HepG2 (cell line): ENCODE data around the gene KRTAP3-1. TPM values are rescaled to one million over a fixed set of nuclear protein-coding genes. Genes with fewer than 3 reads are reported as not detected.

Experiments
- ASH2L ChIP-seq: fragments of 300-600, 200-600 bp; sonication (generic); IDR thresholded peaks from 2 replicates; pipeline ENCODE4 v1.7.0; 2017; ENCODE audit warnings: low read depth, mild to moderate bottlenecking, moderate library complexity, mixed read lengths, low read length; ENCODE audit not compliant: insufficient read length
- BRD4 ChIP-seq: sonication (generic); formaldehyde crosslinking; IDR thresholded peaks from 2 replicates; pipeline ENCODE4 v1.4.0; 2020; ENCODE audit warnings: missing genetic modification reagents
- CEBPZ ChIP-seq: IDR thresholded peaks from 2 replicates; pipeline ENCODE4 v1.6.1; 2012; ENCODE audit warnings: low read length, improper control_type of control experiment
- FOSL1 ChIP-seq: sonication (generic); formaldehyde crosslinking; IDR thresholded peaks from 2 replicates; pipeline ENCODE4 v1.9.0; 2021; ENCODE audit warnings: missing genetic modification reagents, borderline replicate concordance
- MIXL1 ChIP-seq: IDR thresholded peaks from 2 replicates; pipeline ENCODE4 v1.6.1; 2016
- MTA1 ChIP-seq: sonication (generic); formaldehyde crosslinking; IDR thresholded peaks from 2 replicates; pipeline ENCODE4 v1.4.0; 2020; ENCODE audit warnings: missing genetic modification reagents, mild to moderate bottlenecking, borderline replicate concordance
- NR0B2 ChIP-seq: sonication (generic); formaldehyde crosslinking; IDR thresholded peaks from 2 replicates; pipeline ENCODE4 v1.4.0; 2020; ENCODE audit warnings: mild to moderate bottlenecking, missing genetic modification reagents
- SKIL ChIP-seq: sonication (generic); formaldehyde crosslinking; IDR thresholded peaks from 2 replicates; pipeline ENCODE4 v1.8.0; 2022; ENCODE audit warnings: missing genetic modification reagents, mild to moderate bottlenecking, moderate library complexity, borderline replicate concordance
- SNAPC2 ChIP-seq: sonication (generic); formaldehyde crosslinking; IDR thresholded peaks from 2 replicates; pipeline ENCODE4 v1.8.1; 2022; ENCODE audit warnings: mild to moderate bottlenecking, missing genetic modification reagents
- SP4 ChIP-seq: sonication (generic); formaldehyde crosslinking; IDR thresholded peaks from 2 replicates; pipeline ENCODE4 v1.8.1; 2023; ENCODE audit warnings: mild to moderate bottlenecking, missing genetic modification reagents
- STAG1 ChIP-seq: sonication (generic); formaldehyde crosslinking; IDR thresholded peaks from 2 replicates; pipeline ENCODE4 v1.4.0; 2020; ENCODE audit warnings: missing genetic modification reagents
- ZHX1 ChIP-seq: sonication (generic); formaldehyde crosslinking; IDR thresholded peaks from 2 replicates; pipeline ENCODE4 v1.8.1; 2022; ENCODE audit warnings: low read depth, mild to moderate bottlenecking, missing genetic modification reagents
- ZNF674 ChIP-seq: sonication (generic); formaldehyde crosslinking; IDR thresholded peaks from 2 replicates; pipeline ENCODE4 v1.5.0; 2020; ENCODE audit warnings: low read depth, mild to moderate bottlenecking, missing genetic modification reagents
- polyA plus RNA-seq, 8 experiments: library from polyadenylated mRNA; depleted of rRNA in 3 of 8; stranded (reverse) in 7 of 8; unstranded in 1 of 8; fragments of >200 nt; fragmentation: Illumina TruSeq in 4 of 8; extraction: Trizol in 4 of 8; gene quantifications; 2 replicates each; pipeline versions ENCODE4 v1.2.1 to v1.2.3, GENCODE V29; 2011 to 2016; ENCODE audit warnings: low read depth in 4 of 8, missing spikeins in 1 of 8, mixed read lengths in 1 of 8; ENCODE audit not compliant: insufficient read depth in 1 of 8
- total RNA-seq, 5 experiments: library from RNA; depleted of rRNA; stranded (reverse); fragments of >200 nt; fragmentation: Illumina TruSeq; extraction: Trizol; gene quantifications; 2 replicates each; pipeline ENCODE4 v1.2.3, GENCODE V29; 2016; ENCODE audit warnings: low read depth in 1 of 5
- TF ChIP-seq, protein P1 (sequence below): sonication (generic); formaldehyde crosslinking; IDR thresholded peaks from 2 replicates; pipeline ENCODE4 v1.5.0; 2020; ENCODE audit warnings: missing genetic modification reagents
- TF ChIP-seq, protein P2 (sequence below): sonication (generic); formaldehyde crosslinking; IDR thresholded peaks from 2 replicates; pipeline ENCODE4 v1.5.0; 2020; ENCODE audit warnings: missing genetic modification reagents
- TF ChIP-seq, protein P3 (sequence below): sonication (generic); formaldehyde crosslinking; IDR thresholded peaks from 2 replicates; pipeline ENCODE4 v1.8.0; 2022; ENCODE audit warnings: mild to moderate bottlenecking, missing genetic modification reagents

The KRTAP3-1 gene
- total and polyA plus RNA-seq, 2 of the 13 experiments (the other 11 are each of a cell fraction or from before 2014, with no cell fraction given): 0.29 to 3.7 TPM

GRCh38 chr17:41009301-41009760, 403 bp upstream of the KRTAP3-1 start (continued):
- no peak for TF ChIP-seq ZHX1 (CRISPR knock-in tag)
- TF ChIP-seq STAG1 (CRISPR knock-in tag): no peak
- TF ChIP-seq, protein P1, sequence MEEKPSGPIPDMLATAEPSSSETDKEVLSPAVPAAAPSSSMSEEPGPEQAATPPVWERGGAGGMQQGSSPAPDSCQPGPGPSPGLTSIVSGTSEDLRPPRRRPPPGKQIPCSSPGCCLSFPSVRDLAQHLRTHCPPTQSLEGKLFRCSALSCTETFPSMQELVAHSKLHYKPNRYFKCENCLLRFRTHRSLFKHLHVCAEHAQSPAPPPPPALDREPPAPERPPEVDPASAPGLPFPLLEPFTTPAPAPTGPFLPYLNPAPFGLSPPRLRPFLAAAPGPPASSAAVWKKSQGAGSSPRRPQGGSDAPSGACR (CRISPR knock-in tag): no peak
- TF ChIP-seq ZNF674 (CRISPR knock-in tag): no peak
- peak; percentile 37; the same call in 1 of the 2 replicates for TF ChIP-seq FOSL1
- peak; percentile 98 for TF ChIP-seq MIXL1 (CRISPR knock-in tag)
- TF ChIP-seq, protein P2, sequence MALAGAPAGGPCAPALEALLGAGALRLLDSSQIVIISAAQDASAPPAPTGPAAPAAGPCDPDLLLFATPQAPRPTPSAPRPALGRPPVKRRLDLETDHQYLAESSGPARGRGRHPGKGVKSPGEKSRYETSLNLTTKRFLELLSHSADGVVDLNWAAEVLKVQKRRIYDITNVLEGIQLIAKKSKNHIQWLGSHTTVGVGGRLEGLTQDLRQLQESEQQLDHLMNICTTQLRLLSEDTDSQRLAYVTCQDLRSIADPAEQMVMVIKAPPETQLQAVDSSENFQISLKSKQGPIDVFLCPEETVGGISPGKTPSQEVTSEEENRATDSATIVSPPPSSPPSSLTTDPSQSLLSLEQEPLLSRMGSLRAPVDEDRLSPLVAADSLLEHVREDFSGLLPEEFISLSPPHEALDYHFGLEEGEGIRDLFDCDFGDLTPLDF: no peak
- no peak for TF ChIP-seq BRD4 (CRISPR knock-in tag)
- TF ChIP-seq, protein P3, sequence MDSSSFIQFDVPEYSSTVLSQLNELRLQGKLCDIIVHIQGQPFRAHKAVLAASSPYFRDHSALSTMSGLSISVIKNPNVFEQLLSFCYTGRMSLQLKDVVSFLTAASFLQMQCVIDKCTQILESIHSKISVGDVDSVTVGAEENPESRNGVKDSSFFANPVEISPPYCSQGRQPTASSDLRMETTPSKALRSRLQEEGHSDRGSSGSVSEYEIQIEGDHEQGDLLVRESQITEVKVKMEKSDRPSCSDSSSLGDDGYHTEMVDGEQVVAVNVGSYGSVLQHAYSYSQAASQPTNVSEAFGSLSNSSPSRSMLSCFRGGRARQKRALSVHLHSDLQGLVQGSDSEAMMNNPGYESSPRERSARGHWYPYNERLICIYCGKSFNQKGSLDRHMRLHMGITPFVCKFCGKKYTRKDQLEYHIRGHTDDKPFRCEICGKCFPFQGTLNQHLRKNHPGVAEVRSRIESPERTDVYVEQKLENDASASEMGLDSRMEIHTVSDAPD: no peak
- no peak for TF ChIP-seq SNAPC2 (CRISPR knock-in tag)
- TF ChIP-seq NR0B2 (CRISPR knock-in tag): no peak
- peak; percentile 85 for TF ChIP-seq ASH2L
- no peak for TF ChIP-seq SKIL (CRISPR knock-in tag)
- no peak for TF ChIP-seq MTA1 (CRISPR knock-in tag)
- TF ChIP-seq SP4 (CRISPR knock-in tag): no peak
- TF ChIP-seq CEBPZ: no peak
